Tongue (tissue), 2 donors: ENCODE measurements around the gene ROBO2. TPM values are rescaled to one million over a fixed set of nuclear protein-coding genes. Genes with fewer than 3 reads are reported as not detected.
A peak's percentile ranks its signal among the peaks of the same experiment; 100 is the strongest.

ENCODE experiments used
- DNase-seq: peaks from one replicate; pipeline ENCODE4 v3.0.0-alpha.2; 2015
- total RNA-seq: library from RNA; depleted of rRNA; stranded (reverse); fragments of >200 nt; gene quantifications from one replicate; pipeline ENCODE4 v1.2.3, GENCODE V29; 2014

The ROBO2 gene
- total RNA-seq, 1 donor from 2014 or later, result 22.1 TPM

DNA sequence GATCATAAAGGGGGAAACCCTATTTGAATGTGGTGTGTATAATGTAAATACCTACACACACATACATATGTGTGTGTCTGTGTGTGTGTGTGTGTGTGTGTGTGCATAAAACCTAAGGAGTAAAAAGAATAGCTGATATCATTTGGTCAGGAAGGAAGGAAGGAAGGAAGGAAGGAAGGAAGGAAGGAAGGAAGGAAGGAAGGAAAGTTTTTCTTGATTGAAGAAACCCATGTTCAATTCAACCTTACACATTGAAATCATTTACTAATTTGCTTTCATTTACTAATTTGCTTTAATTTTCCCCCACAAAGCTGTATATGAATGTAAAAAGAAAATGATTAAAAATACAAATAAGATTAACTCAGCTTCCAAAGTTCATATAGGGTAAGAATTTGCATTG is 386.6 kb downstream of the ROBO2 start:
- no peak for DNase-seq

DNA sequence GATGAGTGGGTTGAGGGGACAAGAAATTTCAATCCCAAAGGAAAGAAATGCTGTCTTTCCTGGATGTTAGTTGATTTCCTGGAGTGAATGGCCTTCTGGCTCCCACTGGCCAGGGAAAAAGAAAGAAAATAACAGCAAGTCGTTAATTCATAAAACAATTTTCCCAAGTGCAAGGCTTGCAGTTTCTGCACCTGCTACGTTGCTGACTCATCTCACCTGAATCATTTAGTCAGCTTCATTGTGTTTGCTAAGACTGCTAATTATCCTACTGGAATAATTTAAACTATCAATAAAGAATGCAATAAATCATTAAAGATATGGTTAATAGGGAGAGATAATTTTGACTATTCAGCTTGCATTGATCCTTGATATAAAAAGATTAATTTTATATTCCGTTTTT is 387.6 kb downstream of the ROBO2 start:
- DNase-seq, result no peak

DNA sequence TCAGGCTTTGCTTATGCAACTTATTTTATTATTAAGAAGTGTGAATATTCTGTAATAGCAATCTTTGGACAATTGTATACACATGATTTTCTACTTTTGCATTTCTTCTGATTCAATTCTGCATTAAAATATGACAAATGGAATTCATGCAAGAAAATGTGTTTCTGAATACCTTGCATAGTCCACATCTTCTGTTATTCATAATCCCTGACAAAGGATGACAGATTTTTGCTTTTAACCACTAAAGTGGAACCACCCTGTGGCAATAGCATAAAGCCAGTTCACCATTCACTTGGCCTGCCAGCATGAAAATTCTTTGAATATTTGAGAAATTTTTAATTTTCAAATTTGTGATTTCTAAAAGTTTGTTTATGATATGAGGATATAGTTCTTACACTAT is 397.0 kb downstream of the ROBO2 start:
- DNase-seq, result no peak

DNA sequence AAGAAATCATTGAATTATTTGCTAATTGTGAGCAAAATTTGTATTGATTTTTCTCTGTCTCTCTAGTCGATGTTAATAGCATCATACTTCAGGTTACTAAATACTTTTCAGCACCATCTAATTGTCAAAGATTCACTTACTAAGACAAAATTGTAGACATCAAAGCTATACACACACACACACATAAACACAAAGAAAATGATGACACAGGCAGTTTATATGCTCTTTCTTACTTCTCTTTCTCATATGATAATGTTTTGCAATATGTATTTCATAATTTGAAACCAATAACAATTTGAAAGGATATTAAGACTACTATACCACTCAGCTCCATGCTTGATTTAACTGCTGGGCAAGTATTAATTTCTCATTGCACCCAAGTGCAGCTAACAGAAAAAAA is 406.2 kb downstream of the ROBO2 start:
- no peak for DNase-seq

DNA sequence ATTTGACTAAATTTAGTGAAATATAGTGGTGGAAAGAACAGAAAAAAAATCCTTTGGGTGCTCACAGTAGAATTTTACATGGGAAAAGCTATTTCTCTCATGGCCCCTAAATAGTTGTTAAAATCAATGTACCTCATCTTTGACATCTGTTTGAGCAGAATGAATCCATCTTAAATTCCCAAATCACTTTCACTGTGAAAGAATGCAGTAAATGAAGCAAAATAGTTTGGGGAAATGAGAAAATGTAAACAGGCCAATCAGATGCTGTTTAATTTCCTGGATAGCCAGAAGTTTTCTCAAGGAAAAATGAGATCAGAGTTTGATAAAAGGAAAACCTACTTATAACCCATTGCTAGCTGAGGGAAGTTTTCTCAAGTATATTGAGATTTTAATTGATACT is 406.9 kb downstream of the ROBO2 start:
- DNase-seq, result no peak

DNA sequence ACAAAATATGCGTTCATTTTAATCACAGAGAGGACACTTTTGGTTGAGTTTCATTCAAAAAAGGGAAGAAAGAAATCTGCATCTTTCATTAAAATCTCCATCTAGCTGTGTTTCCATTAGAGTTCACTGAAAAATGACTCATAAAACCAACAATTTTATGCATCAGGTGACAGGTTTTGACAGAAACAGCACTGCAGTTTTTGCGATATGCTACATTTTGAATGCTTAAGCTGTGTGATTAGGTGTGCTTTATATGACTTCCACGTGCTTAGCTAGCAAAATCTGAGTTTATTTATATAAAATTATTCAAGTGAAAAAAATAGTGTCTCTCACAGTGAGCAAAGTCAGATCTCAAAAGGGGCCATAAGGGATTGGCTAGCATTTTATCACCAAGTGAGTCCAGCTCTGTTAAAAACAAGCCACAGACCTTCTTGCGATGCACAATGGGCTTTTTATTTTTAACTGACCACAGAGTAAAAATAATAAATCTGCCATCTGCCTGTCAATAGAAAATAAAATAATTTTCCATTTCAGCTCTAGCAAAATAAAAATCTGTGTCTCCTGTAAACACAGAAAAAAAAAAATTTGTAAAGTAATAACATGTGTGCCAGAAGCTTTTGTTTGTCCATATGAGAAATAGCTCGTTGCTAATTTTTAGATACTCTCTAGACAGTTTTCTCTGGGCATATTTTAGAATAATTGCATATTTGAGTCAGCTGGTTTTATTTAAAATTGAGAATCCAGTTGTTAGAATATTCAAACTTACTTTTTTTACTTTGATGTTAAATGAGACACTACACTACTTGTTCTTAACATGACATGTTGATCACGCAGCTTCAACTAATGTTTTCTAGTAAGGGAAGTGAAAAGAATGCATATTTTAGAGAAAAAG is 409.8 kb downstream of the ROBO2 start:
- peak; percentile 7 for DNase-seq

DNA sequence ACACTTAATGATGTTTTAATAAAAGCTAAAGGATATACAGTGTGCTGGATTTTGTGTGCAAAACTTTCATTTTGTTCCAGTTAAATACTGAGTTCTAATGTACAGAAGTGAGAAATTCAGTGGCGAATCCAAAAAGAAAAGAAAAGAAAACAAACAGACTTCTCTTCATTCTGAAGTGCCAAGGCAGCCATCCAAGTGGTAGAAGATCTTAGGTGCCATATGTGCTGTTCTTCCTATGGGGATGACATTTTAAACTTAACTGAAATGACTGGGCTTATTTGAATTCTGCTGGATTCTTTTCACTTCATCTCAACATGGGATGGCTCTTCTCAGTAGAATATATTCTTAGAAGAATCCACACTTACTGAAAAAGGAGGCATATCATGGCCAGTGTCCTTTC is 416.5 kb downstream of the ROBO2 start:
- no peak for DNase-seq

DNA sequence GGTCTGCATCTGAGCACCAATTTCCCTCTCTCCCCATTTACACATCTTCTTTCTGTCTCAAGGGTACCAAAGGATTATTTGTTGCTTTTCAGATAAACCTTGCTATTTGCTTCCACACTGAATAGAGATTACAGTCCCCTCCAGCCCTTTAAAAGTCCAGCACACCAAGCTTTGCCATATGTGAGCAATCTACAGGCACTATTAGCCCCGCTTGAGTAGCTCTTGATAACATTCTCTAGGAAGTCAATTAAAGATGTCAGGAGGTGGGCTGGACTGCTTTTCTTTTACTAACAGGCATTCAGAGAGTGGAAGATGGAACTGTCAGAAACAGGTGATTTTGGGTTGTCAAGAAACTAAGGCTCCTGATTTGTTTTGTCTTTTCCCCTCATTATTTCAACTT is 417.0 kb downstream of the ROBO2 start:
- no peak for DNase-seq

DNA sequence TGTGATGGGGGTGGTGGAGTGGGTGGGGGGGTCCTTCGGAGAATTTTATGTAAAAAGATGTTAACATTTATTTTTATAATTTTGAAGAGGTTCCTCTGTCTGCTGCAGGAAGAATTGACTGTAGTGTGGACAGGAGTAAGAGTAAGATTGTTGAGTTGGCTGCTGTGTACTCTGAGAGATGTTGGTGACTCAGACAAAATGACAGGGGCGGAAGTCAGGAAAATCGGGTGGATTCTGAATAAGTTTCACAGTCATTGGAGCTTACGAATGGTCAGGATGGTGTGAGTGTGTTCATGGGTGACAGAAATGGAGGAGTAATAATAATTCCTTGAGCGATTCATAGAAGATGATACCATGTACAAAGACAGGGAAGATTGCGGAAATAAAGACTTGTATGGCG is 420.0 kb downstream of the ROBO2 start:
- DNase-seq, result no peak

DNA sequence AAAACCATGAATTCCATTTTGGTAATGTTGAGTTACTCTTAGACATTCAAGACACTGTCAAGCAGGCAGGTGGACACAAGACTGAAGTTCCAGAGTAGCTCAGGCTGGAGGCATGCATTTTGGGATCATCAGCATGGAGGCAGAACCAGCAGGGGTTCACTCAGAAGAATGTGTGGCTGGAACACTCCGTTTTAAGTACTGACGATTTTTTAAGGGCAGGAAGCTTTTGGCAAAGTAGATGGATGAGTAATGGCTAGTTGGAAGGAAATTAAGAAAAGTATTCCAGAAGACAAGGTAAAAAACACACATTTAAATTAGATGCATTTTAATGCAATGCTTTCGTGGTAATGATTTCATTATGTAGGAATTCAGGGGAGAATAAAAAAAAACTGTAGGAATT is 420.4 kb downstream of the ROBO2 start:
- DNase-seq, result no peak

DNA sequence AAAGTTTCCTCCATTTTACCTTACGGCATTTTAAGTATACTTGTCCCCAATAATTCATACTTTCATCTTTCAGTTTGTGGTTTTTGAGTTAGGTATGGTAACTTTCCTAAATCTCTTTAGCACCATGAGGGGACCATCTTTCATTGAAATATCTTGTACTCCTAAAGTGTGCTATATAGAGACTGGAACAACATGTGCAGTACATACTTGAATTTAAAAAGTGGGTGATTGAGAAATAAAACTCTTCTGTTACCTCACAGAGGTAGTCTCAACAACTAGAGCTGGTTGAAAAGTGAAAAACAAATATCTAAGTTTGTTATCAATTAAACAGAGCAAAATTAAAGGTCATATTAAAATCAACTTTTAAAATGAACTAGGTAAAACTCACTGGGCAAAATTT is 423.1 kb downstream of the ROBO2 start:
- DNase-seq, result no peak

DNA sequence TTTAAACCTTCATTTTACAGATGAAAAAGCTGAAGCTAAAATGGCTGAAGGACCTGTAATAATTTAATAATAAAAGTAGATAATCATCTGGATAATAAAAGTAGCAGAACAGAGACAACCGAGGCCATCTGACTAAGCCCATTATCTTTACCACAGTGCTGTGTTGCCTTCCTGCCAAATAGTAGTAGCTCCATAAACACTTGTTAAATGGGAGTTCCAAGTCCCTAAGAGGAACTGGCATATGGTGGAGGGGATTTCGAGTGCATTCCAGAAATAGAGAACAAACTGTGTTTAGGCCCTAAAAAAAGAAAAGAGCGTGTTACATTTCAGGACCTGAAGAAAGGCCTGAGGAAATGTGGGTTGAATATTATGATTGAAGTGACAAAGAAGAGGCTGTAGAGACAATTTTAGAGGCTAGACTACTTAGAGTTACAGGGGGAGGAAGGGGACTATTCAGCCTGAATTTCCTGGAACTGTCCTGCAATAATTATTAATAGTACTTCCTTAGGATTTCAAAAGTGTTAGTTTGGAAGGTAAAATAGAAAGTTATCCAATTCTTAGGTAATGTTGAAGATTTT is 424.3 kb downstream of the ROBO2 start:
- DNase-seq, result peak; percentile 24

DNA sequence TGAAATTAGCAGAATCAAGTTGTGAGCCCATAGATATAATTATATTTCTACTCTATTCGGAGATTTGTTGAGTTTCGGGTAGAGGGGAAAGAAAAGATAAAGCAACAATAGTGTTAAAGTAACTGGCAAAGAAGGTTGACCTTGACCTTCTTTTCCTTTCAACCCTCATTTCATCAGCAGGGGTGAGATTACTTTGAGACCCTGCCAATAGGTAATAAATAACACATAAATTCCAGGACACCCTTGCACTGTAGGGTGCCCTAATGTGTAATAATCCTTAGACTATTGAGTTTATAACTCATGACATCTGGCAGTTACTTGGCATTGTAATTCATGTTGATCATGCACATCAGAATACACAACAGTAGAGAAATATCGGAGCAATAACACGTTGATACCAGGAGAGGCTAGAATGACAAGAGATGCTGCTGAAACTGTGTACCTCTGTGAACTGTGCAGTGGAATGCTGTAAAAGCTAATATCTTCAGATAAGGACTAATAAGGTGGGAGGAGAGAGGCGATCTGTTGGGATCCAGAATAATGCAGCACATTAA is 426.7 kb downstream of the ROBO2 start:
- no peak for DNase-seq

DNA sequence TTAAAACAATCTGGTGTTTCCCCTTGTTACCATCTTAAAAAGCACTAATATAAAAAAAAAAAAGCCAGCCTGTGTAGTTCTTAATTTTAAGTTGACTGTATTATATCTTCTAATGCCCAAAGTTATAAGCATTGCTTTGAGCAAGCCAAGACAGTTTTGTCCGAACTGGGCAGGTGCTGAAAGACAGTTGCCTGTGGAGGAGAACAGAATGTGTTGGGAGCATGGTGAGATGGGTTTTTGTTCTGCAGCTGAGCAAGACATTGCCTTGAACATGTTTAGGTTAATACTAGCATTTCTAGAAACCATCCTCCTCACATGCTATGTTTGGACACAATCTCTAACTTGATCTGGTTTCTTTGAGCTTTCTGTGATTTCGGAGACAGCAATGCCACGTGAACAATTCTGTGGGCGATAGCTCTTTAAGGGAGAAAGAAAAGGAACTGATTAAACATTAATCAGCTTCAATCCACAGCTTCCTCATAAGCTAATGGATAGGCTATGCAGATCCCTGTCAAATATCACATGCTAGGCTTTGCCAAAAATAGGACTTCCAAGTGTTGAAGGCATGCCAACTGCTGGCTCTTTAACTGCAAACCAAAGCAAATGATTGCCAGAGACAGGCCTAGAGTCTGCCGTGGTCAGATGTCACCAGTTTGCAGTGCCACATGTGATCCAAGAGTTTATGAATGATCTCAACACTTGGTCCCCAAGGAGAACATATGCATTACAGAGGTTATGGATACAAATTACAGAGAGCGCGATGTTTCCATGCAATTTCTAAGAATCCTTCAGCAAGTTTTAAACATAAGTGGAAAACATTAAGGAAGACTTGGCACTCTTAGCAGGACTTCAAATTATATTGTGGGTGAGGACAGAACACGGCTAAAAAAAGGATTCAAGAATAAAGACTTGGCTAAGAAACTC is 428.1 kb downstream of the ROBO2 start:
- peak; percentile 97 for DNase-seq

DNA sequence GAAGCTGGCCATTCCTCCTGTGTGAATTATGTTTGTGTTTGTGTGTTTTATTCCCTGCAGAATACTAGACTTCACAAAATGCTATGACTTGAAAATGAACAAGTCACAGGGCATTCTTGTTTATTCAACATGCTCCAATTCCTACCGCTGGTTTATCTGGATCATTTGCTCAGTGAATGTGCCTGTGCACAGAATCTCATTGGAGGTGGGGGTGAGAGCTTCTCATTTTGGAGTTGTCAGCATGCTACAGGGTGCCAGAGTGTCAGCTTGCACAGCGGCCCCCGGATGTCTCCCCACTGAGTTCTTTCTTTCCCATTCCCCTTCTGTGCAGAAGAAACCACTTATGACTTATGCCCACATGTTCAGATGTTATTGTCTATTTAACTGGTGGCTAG is 428.7 kb downstream of the ROBO2 start:
- DNase-seq, result no peak

DNA sequence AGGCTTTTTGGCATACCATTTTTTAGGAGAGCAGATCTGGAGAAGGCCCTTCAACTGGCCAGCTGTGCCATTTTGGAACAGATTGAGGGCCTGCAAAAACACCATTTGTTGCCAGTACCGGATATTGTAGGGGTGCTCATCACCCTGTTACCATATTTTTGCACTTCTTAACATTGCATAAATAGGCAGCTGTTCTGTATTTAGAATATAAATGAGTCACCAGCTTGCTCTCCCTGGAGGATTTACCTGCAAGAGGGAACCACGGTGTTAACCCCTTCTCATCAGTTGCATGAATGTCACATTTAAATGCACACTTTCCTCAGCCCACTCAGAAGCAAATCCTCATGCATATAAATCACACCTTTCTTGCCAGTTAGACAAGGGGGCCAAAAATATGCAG is 435.6 kb downstream of the ROBO2 start:
- no peak for DNase-seq

DNA sequence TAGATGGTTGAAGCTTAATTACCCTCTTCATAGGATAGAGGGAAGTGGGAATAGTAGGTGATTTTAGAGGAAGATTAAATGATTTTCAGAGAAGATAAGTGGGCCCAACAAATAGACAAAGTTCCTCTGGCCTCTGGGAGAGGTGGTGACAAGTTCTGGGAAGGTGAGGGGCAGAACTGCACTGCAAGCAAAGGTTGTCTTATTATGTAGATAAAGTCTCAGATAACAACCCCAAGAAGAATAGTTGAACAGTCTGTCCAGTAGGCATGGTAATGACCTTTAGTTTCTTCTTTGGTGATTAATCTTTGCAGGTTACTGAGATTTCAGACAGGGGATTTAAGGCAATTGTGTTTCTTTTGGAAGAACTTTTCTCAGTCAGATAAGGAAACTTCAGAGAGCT is 439.1 kb downstream of the ROBO2 start:
- no peak for DNase-seq

DNA sequence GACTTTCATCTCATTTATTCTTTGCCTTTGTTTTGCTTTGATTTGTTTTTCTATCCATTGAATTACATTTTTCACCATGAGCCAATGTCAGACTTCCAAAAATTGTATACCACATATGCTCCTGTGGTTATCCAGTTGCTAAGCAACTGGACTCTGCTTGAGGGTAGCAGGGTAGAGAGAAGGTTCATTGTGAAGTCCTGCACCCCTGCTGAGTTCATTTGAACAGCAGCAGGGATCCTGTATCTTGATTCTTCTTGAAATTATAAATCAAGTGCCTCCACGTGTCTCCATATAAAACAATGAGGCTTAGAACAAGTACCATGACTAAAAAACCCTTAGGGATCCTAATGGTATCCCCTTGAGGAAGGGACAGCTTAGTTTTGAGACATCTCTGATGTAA is 449.3 kb downstream of the ROBO2 start:
- DNase-seq, result no peak

DNA sequence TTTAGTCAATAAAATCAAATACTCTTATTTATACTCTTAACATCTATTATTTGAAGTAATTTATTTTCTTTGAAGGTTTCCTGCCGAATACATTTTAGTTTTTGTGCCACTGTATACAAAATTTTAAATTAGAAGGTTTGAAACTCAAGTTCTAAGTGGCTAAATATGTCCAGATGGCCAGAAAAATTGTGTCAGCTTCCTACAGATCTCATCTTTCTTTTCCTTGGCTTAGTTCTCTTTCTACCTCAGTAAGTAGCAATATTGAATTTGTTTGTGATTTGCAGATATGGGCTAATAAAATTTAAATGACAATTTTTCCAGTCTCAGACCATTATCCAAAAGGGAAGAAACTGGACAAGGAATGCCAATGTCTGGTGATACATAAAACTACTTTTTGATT is 452.1 kb downstream of the ROBO2 start:
- DNase-seq, result no peak

DNA sequence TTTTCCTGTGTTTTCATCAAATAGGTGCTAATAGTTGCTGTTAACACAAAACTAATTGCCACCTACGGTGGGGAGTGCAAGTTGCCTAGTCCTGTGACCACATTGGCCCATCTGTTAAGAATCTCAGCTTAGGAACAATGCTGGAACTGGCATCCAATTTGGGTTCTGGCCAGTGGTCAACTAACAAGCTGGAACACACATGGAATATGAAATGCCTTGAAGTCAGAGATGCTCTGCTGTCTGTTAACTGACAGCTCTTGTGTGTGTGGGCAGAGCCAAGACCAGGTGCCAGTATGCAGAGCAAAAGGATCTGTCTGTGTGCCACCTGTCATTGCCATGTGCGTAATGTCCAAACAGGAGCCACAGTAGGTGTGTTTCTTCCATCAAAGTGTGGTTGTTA is 460.8 kb downstream of the ROBO2 start:
- peak; percentile 5 for DNase-seq

DNA sequence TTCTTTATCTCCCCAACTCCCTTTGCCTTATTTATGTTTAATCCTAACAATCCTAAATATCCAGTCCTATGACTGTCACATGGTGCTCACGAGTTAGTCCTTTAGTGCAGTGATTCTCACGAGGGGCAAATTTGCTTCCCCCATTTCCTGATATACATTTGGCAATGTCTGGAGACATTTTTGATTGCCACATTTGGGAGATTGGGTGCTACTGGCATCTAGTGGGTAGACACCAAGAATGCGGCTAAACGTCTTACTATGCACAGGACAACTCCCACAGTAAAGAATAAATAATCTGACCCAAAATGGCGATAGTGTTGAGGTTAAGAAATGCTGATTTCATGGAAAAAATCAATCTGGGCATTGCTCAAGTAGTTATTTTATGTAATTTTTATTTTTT is 466.5 kb downstream of the ROBO2 start:
- DNase-seq, result no peak

DNA sequence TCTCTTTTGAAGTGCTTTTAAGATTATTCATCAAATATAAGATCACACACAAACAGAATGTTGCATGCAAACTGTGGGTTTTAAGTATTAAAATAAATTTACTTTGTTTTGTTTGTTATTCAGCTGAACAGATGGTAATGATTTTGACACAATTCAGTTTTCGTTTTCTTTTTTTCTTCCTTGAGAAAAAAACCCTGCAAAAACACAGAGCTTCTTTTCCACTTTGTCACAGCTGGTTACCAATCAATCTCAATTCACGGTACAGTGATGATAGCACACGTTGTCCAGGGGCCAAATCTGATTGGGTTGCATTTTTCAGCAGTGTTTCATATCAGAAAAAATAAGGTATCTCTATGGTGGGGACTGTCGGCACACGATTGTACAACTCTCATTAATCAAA is 473.6 kb downstream of the ROBO2 start:
- no peak for DNase-seq

DNA sequence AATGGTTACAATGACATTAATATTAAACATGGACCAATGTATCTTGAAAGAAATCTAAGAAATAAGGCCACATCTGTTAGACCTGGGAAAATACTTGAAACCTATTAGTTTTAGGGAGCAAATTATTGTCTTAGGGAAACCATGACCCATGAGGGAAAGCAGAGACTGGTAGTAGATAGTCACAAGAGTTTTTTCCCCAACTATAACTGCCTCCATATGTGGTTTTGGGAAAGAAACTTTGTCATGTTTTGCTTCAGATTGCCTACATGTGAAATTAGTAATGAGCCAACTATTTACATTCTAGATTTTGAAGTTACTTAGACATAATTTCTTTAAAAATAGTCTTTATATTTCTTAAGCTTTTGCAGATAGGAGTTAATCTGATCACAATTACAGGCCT is 474.9 kb downstream of the ROBO2 start:
- no peak for DNase-seq
